ENCODE results near the gene AGK. TPM values are rescaled to one million over a fixed set of nuclear protein-coding genes. Genes with fewer than 3 reads are reported as not detected.

The AGK gene
- total RNA-seq, 2 donors from 2014 or later: 27.8 to 28.3 TPM

DNA sequence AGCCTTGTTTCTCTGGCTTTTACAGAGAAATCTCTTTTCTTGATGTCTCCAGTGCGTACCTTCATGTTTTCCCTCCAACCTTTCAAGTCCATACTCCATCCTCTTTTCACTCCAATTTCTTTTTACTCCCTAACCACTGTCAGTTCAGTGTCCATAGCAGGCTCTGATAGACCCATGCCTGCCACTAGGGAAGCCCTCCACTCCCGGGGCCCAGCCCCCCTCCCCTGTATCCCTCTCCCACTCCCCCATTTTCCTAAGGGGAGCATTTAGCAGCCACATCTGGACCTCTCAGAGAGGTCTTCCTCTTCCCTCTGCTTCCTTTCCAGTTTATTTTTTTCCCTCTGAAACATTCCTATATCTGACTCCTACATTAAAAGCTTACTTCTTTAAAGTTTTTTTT lies 117.6 kb downstream of the AGK start:
- peaks cover 26% of the 10 kb centered on the region for H3K36me3 ChIP-seq
- H3K9me3 ChIP-seq: no peaks in the 10 kb centered on the region
- H3K4me3 ChIP-seq: no peak overlapping the region
- TF ChIP-seq, protein P1, sequence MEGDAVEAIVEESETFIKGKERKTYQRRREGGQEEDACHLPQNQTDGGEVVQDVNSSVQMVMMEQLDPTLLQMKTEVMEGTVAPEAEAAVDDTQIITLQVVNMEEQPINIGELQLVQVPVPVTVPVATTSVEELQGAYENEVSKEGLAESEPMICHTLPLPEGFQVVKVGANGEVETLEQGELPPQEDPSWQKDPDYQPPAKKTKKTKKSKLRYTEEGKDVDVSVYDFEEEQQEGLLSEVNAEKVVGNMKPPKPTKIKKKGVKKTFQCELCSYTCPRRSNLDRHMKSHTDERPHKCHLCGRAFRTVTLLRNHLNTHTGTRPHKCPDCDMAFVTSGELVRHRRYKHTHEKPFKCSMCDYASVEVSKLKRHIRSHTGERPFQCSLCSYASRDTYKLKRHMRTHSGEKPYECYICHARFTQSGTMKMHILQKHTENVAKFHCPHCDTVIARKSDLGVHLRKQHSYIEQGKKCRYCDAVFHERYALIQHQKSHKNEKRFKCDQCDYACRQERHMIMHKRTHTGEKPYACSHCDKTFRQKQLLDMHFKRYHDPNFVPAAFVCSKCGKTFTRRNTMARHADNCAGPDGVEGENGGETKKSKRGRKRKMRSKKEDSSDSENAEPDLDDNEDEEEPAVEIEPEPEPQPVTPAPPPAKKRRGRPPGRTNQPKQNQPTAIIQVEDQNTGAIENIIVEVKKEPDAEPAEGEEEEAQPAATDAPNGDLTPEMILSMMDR (IDR thresholded peaks at IDR 0.05): no peak
- H3K27me3 ChIP-seq (replicated peaks; ENCODE audit: insufficient read depth): no peaks in the 10 kb centered on the region
- H3K27ac ChIP-seq: no peak overlapping the region
- H3K4me1 ChIP-seq (ENCODE audit: control insufficient read depth in 1 of 2, low read depth in 2 of 2): peaks cover 0 to 9% of the 10 kb centered on the region in 2 donors
- ATAC-seq (ENCODE audit: insufficient number of reproducible peaks, low FRiP score, low read depth) (no peak), DNase-seq (ENCODE audit: low spot score) (no peak)

DNA sequence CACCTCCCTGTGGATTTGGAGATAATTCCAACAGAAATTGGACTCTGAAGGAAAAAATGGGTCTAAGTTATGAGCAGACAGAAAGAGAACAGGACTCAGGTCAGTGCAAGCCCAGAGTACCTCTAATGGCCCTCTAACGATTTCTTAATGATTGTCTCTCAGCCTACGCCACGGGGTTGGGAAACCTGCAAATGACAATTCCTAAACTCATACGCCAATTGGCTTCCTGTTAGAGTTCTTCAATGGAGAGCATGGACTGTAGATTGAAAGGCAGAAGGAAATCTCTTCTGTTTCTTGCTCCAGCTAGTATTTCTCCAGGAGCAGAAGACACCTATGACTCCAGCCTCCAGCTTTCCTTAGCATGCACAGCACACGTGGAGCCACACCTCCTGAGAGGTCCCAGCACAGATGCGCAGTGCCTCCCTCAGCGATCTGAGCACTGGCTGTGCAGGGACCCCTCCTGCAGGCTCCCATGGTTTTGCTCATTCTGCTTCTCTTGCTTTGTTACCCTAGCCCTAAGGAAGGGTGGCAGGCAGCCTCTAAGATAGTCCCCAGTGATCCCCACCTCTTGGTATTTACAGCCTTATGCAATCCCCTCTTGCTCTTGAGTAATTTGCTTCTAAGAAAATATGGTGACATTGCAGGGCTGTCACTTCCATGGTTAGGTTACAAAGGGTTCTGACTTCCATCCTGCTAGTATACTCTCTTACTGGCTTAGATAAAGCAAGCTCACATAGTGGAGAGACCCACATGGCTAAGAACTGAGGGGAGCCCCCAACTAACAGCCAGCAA lies 120.7 kb downstream of the AGK start:
- Histone ChIP-seq H3K27me3 (replicated peaks; ENCODE audit: insufficient read depth) (no peaks in the 10 kb centered on the region), H3K36me3 (peaks cover 3% of the 10 kb centered on the region), H3K9me3 (no peaks in the 10 kb centered on the region), H3K4me3 (no peak overlapping the region), H3K4me1 (ENCODE audit: control insufficient read depth in 1 of 2, low read depth in 2 of 2) (peaks cover 15 to 36% of the 10 kb centered on the region in 2 donors), H3K27ac (no peak overlapping the region)
- DNase-seq (ENCODE audit: low spot score) (no peak), ATAC-seq (ENCODE audit: insufficient number of reproducible peaks, low FRiP score, low read depth) (no peak)
- TF ChIP-seq, protein P1 (IDR thresholded peaks at IDR 0.05): no peak

DNA sequence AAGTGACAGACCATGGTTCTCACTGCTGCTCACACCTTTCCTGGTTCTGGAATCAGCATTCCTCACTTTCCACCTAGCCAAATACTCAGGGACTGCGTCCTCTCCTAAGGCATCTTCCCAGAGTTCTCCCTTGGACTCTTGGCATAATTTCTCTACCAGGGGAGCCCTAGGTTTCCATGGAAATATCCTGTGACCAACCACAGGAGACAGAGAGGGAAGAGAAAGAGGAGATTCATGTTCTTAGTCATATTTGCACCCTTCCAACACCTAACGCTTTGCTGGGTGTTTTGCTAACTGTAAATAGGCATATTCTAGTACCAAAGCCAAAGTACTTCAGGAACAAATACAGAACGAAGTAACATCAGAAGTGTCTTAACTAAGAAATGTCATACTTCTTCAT lies 122.1 kb downstream of the AGK start:
- peaks cover 3% of the 10 kb centered on the region for H3K36me3 ChIP-seq
- H3K9me3 ChIP-seq: no peaks in the 10 kb centered on the region
- TF ChIP-seq, protein P1 (IDR thresholded peaks at IDR 0.05): no peak
- no peak overlapping the region for H3K4me3 ChIP-seq
- DNase-seq (ENCODE audit: low spot score) (no peak), ATAC-seq (ENCODE audit: insufficient number of reproducible peaks, low FRiP score, low read depth) (no peak)
- H3K27ac ChIP-seq: peak overlapping the region in 1 of 2 donors; percentile 45
- no peaks in the 10 kb centered on the region for H3K27me3 ChIP-seq (replicated peaks; ENCODE audit: insufficient read depth)
- peaks cover 15 to 36% of the 10 kb centered on the region in 2 donors for H3K4me1 ChIP-seq (ENCODE audit: control insufficient read depth in 1 of 2, low read depth in 2 of 2)

DNA sequence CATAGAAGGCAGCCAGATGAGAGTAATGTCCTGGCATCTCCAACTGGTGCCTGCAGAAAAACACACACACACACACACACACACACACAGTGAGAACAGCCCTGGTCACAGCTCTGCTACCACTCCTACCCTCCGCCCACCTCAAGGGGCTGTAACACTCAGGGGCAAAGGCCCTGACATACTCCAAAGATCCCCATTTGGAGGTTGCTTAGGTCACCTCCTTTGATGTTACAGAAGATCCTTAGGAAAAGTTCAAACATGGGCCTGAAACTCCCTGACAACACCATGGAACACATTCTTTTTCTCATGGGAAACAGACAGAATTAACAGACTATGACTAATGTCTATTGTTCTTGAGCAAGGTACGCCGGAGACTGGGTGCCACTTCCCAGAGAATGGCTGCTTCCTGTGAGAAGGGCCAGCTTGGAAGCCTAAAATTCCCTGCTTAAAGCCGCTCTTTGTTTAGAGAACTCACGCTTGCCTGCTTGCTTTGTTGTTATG lies 123.0 kb downstream of the AGK start:
- TF ChIP-seq, protein P1 (IDR thresholded peaks at IDR 0.05): no peak
- Histone ChIP-seq H3K4me3 (no peak overlapping the region), H3K4me1 (ENCODE audit: control insufficient read depth in 1 of 2, low read depth in 2 of 2) (peaks cover 15 to 36% of the 10 kb centered on the region in 2 donors), H3K9me3 (no peaks in the 10 kb centered on the region), H3K27ac (peak overlapping the region; percentile 45 to 49), H3K36me3 (no peaks in the 10 kb centered on the region), H3K27me3 (replicated peaks; ENCODE audit: insufficient read depth) (no peaks in the 10 kb centered on the region)
- ATAC-seq (ENCODE audit: insufficient number of reproducible peaks, low FRiP score, low read depth) (no peak), DNase-seq (ENCODE audit: low spot score) (no peak)

DNA sequence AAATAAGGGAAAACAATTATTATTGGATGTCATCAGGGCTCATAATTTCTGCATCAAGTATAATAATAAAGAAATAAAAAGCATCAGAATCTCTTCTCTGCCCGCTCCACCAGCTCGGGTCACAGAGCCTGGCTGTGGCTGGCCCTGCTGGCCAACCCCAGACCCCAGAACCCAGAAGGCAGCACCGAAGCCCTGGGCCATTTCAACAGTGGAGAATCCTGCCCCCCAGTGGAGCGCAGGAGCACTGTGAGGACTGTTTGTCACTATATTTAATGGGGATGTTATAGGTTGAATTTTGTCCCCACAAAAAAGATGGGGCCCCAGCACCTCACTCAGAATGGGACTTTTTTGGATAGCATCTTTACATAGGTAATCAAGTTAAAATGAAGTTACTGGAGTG lies 123.5 kb downstream of the AGK start:
- H3K4me1 ChIP-seq (ENCODE audit: control insufficient read depth in 1 of 2, low read depth in 2 of 2): peaks cover 15 to 36% of the 10 kb centered on the region in 2 donors
- no peaks in the 10 kb centered on the region for H3K27me3 ChIP-seq (replicated peaks; ENCODE audit: insufficient read depth)
- H3K9me3 ChIP-seq: no peaks in the 10 kb centered on the region
- TF ChIP-seq, protein P1 (IDR thresholded peaks at IDR 0.05): peak; percentile 11
- DNase-seq (ENCODE audit: low spot score) (no peak), ATAC-seq (ENCODE audit: insufficient number of reproducible peaks, low FRiP score, low read depth) (no peak)
- H3K4me3 ChIP-seq: no peak overlapping the region
- H3K36me3 ChIP-seq: no peaks in the 10 kb centered on the region
- H3K27ac ChIP-seq: peak overlapping the region; percentile 45 to 49
